ENCODE results near the gene RMP24.

The RMP24 gene

GRCh38 chr18:35982409-35983114 lies 10.1 kb downstream of the RMP24 start (continued):
- TF ChIP-seq, protein P1, sequence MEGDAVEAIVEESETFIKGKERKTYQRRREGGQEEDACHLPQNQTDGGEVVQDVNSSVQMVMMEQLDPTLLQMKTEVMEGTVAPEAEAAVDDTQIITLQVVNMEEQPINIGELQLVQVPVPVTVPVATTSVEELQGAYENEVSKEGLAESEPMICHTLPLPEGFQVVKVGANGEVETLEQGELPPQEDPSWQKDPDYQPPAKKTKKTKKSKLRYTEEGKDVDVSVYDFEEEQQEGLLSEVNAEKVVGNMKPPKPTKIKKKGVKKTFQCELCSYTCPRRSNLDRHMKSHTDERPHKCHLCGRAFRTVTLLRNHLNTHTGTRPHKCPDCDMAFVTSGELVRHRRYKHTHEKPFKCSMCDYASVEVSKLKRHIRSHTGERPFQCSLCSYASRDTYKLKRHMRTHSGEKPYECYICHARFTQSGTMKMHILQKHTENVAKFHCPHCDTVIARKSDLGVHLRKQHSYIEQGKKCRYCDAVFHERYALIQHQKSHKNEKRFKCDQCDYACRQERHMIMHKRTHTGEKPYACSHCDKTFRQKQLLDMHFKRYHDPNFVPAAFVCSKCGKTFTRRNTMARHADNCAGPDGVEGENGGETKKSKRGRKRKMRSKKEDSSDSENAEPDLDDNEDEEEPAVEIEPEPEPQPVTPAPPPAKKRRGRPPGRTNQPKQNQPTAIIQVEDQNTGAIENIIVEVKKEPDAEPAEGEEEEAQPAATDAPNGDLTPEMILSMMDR (IDR thresholded peaks at IDR 0.05), result no peak
- TF ChIP-seq USF2 (IDR thresholded peaks at IDR 0.05; ENCODE audit: borderline replicate concordance, low read depth, low read length) (no peak), YY1 (IDR thresholded peaks at IDR 0.05; ENCODE audit: low read depth) (no peak), RAD21 (IDR thresholded peaks at IDR 0.05; ENCODE audit: low read length) (no peak), NRF1 (IDR thresholded peaks at IDR 0.05; ENCODE audit: low read depth, low read length) (no peak), SIN3A (IDR thresholded peaks at IDR 0.05; ENCODE audit: borderline replicate concordance, low read depth, low read length) (no peak), EP300 (IDR thresholded peaks at IDR 0.05; ENCODE audit: borderline replicate concordance in 1 of 2, low read depth in 1 of 2, low read length in 1 of 2) (no peak)

- CTCF ChIA-PET, result no interaction called here
- POLR2A ChIA-PET, result no interaction called here
- peak overlapping the region; percentile 19; the same call in 1 of the 2 replicates for H3K9ac ChIP-seq
Observed at GRCh38 chr18:35983147-35983546, 10.7 kb downstream of the RMP24 start.

GRCh38 chr18:35983818-35984217 lies 11.3 kb downstream of the RMP24 start:
- no peak overlapping the region for H2AFZ ChIP-seq (ENCODE audit: low read depth)
- H3F3A ChIP-seq (replicated peaks; ENCODE audit: insufficient read depth), result peaks cover 42% of the 10 kb centered on the region
- H4K20me1 ChIP-seq (ENCODE audit: insufficient read depth), result no peaks in the 10 kb centered on the region
- H3K4me3 ChIP-seq (ENCODE audit: low read depth in 2 of 2, low read length in 1 of 2), result no peak overlapping the region
- H3K9me2 ChIP-seq, result no peaks in the 10 kb centered on the region
- H3K27me3 ChIP-seq (ENCODE audit: insufficient read depth), result no peaks in the 10 kb centered on the region
- H3K4me2 ChIP-seq, result peak overlapping the region; percentile 17; the same call in 1 of the 2 replicates
- ChIA-PET CTCF (interaction anchor here (1.9 kb wide), 1 partner anchor 597 kb away, joined by 4 read pairs; no protein-coding TSS in a partner anchor), POLR2A (no interaction called here)
- DNase-seq, result no peak
- H3K36me3 ChIP-seq (replicated peaks in 1 of 2; ENCODE audit: control insufficient read depth in 1 of 2, insufficient read depth in 2 of 2, low read length in 1 of 2), result peaks cover 26 to 28% of the 10 kb centered on the region in 2 experiments
- H3K79me2 ChIP-seq (ENCODE audit: insufficient read depth), result no peaks in the 10 kb centered on the region
- WGBS (ENCODE audit: low lambda C conversion rate), result 74% methylated on average over 5 of the region's 5 CpGs
- 0 out of 4 replicates have a peak, but pooled peaks cover 0 to 14% of the 10 kb centered on the region in 2 experiments for H3K4me1 ChIP-seq (ENCODE audit: control insufficient read depth in 1 of 2, insufficient read depth in 2 of 2, low read depth in 1 of 2, low read length in 1 of 2)
- no peaks in the 10 kb centered on the region for H3K9me3 ChIP-seq
- peak overlapping the region in 1 of 2 experiments; percentile 62; a peak in 2 of 4 replicates for H3K27ac ChIP-seq (ENCODE audit: low read depth in 2 of 2, low read length in 1 of 2)
- H3K9ac ChIP-seq, result peak overlapping the region; percentile 19; the same call in 1 of the 2 replicates
- TF ChIP-seq YY1 (IDR thresholded peaks at IDR 0.05; ENCODE audit: low read depth) (no peak), TAF1 (IDR thresholded peaks at IDR 0.05; ENCODE audit: borderline replicate concordance, low read depth, low read length) (no peak), SMC3 (IDR thresholded peaks at IDR 0.05; ENCODE audit: low read depth, low read length) (no peak), FOSL2 (IDR thresholded peaks at IDR 0.05; ENCODE audit: borderline replicate concordance, low read depth) (peak; percentile 41; the same call in 1 of the 2 replicates), SIN3A (IDR thresholded peaks at IDR 0.05; ENCODE audit: borderline replicate concordance, low read depth, low read length) (no peak), TCF12 (IDR thresholded peaks at IDR 0.05) (peak; percentile 21; the same call in 1 of the 2 replicates), RXRA (IDR thresholded peaks at IDR 0.05; ENCODE audit: borderline replicate concordance, low read depth) (no peak), JUND (IDR thresholded peaks at IDR 0.05) (0 out of 2 replicates have a peak, but pooled peaks have one; percentile 26), EZH2phosphoT487 (IDR thresholded peaks at IDR 0.05; ENCODE audit: borderline replicate concordance, low read depth) (no peak), USF2 (IDR thresholded peaks at IDR 0.05; ENCODE audit: borderline replicate concordance, low read depth, low read length) (no peak), RFX5 (IDR thresholded peaks at IDR 0.05; ENCODE audit: low read length) (no peak), NRF1 (IDR thresholded peaks at IDR 0.05; ENCODE audit: low read depth, low read length) (no peak), CHD2 (IDR thresholded peaks at IDR 0.05; ENCODE audit: low read length, partially characterized antibody) (no peak)
- TF ChIP-seq, protein P2, sequence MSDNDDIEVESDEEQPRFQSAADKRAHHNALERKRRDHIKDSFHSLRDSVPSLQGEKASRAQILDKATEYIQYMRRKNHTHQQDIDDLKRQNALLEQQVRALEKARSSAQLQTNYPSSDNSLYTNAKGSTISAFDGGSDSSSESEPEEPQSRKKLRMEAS (IDR thresholded peaks at IDR 0.05; ENCODE audit: low read depth), result no peak

More at GRCh38 chr18:35983147-35983546, 10.7 kb downstream of the RMP24 start:
- H3K9me3 ChIP-seq, result no peaks in the 10 kb centered on the region
- H3K27ac ChIP-seq (ENCODE audit: low read depth in 2 of 2, low read length in 1 of 2), result peak overlapping the region in 1 of 2 experiments; percentile 62; a peak in 2 of 4 replicates
- H3K9me2 ChIP-seq, result no peaks in the 10 kb centered on the region
- no peak for DNase-seq
- H3K36me3 ChIP-seq (replicated peaks in 1 of 2; ENCODE audit: control insufficient read depth in 1 of 2, insufficient read depth in 2 of 2, low read length in 1 of 2), result peaks cover 24 to 34% of the 10 kb centered on the region in 2 experiments
- no peaks in the 10 kb centered on the region for H3K27me3 ChIP-seq (ENCODE audit: insufficient read depth)
- TF ChIP-seq TAF1 (IDR thresholded peaks at IDR 0.05; ENCODE audit: borderline replicate concordance, low read depth, low read length) (no peak), EP300 (IDR thresholded peaks at IDR 0.05; ENCODE audit: borderline replicate concordance in 1 of 2, low read depth in 1 of 2, low read length in 1 of 2) (no peak), TCF12 (IDR thresholded peaks at IDR 0.05) (no peak), SIN3A (IDR thresholded peaks at IDR 0.05; ENCODE audit: borderline replicate concordance, low read depth, low read length) (no peak)
- peak overlapping the region; percentile 17; the same call in 1 of the 2 replicates for H3K4me2 ChIP-seq
- no peak overlapping the region for H2AFZ ChIP-seq (ENCODE audit: low read depth)
- H3F3A ChIP-seq (replicated peaks; ENCODE audit: insufficient read depth), result peaks cover 42% of the 10 kb centered on the region
- H3K79me2 ChIP-seq (ENCODE audit: insufficient read depth), result no peaks in the 10 kb centered on the region
- H4K20me1 ChIP-seq (ENCODE audit: insufficient read depth), result no peaks in the 10 kb centered on the region
- H3K4me3 ChIP-seq (ENCODE audit: low read depth in 2 of 2, low read length in 1 of 2), result no peak overlapping the region
- 0 out of 4 replicates have a peak, but pooled peaks cover 0 to 14% of the 10 kb centered on the region in 2 experiments for H3K4me1 ChIP-seq (ENCODE audit: control insufficient read depth in 1 of 2, insufficient read depth in 2 of 2, low read depth in 1 of 2, low read length in 1 of 2)
